Transverse colon (tissue), 4 donors: ENCODE results near the gene AATK. TPM values are rescaled to one million over a fixed set of nuclear protein-coding genes. Genes with fewer than 3 reads are reported as not detected.

Source experiments
- DNase-seq: peaks from one replicate; pipeline ENCODE4 v3.0.0-alpha.2; 2019
- H3K27ac ChIP-seq, 4 donors: fragments of 200-600 bp; sonication (generic); 2 replicates each; pipeline ENCODE4 v1.5.1; 2016 to 2018; ENCODE audit warnings: inconsistent platforms in 4 of 4
- H3K27me3 ChIP-seq: fragments of 200-600 bp; sonication (generic); 2 replicates; pipeline ENCODE4 v1.5.1; 2017; ENCODE audit warnings: inconsistent platforms
- H3K36me3 ChIP-seq, 4 donors: fragments of 200-600 bp; sonication (generic); 2 replicates each; pipeline ENCODE4 v1.5.1; 2017 to 2019; ENCODE audit warnings: inconsistent platforms in 4 of 4
- H3K4me1 ChIP-seq, 4 donors: fragments of 200-600 bp; sonication (generic); 2 replicates each; pipeline ENCODE4 v1.5.1; 2017 to 2020; ENCODE audit warnings: inconsistent platforms in 4 of 4
- H3K4me3 ChIP-seq, 4 donors: fragments of 200-600 bp; sonication (generic); 1 replicate in 1 of 4; 2 replicates in 3 of 4; pipeline versions ENCODE4 v1.5.1 to v1.6.1; 2017 to 2019; ENCODE audit warnings: inconsistent platforms in 4 of 4
- H3K9me3 ChIP-seq, 2 donors: fragments of 200-600 bp; sonication (generic); 2 replicates each; pipeline ENCODE4 v1.5.1; 2017 to 2019; ENCODE audit warnings: inconsistent platforms in 2 of 2
- CTCF ChIP-seq, 5 experiments: fragments of 200-600 bp in 3 of 5; fragments of 450-650 bp in 2 of 5; sonication (generic) in 3 of 5; IDR thresholded peaks; 1 replicate in 2 of 5; 2 replicates in 3 of 5; pipeline ENCODE4 v1.5.1; 2016 to 2017; ENCODE audit warnings: antibody characterized with exemption in 5 of 5, inconsistent platforms in 3 of 5, mild to moderate bottlenecking in 2 of 5, moderate library complexity in 1 of 5
- EP300 ChIP-seq: sonication (generic); formaldehyde crosslinking; IDR thresholded peaks from one replicate; pipeline ENCODE4 v1.6.1; 2017; ENCODE audit warnings: antibody characterized with exemption, low read depth
- POLR2A ChIP-seq: fragments of 450-650 bp; IDR thresholded peaks from one replicate; pipeline ENCODE4 v1.6.1; 2016; ENCODE audit warnings: antibody characterized with exemption, mild to moderate bottlenecking, moderate library complexity
- POLR2AphosphoS5 ChIP-seq, 3 donors: sonication (generic); formaldehyde crosslinking; IDR thresholded peaks; one replicate each; pipeline ENCODE4 v1.6.1; 2016; ENCODE audit warnings: antibody characterized with exemption in 3 of 3
- WGBS, 2 donors: methylation state at CpG; one replicate each; pipeline ENCODE4 v1.1.5; 2018; ENCODE audit warnings: low coverage in 1 of 2; 5-methylcytosine and 5-hydroxymethylcytosine counted together
- in situ Hi-C, 4 donors: fragments of 200-750 bp; cut with MboI; loops; one replicate each; pipeline versions ENCODE4 v1.15.0 to v1.15.1; 2017; ENCODE audit warnings: low sequenced_read_pairs in 3 of 4, low pct_ligation_motif_present in 1 of 4, low pct_unique_long_range_greater_than_20kb in 1 of 4
- intact Hi-C: fragments of 100-400 bp; cut with DNase I; formaldehyde crosslinking; loops from one replicate; pipeline ENCODE4 v1.15.1; 2023; ENCODE audit warnings: low total_unique reads
- total RNA-seq, 4 donors: library from RNA; depleted of rRNA; stranded (reverse); fragments of >200 nt; gene quantifications; one replicate each; pipeline ENCODE4 v1.1.0, GENCODE V29; 2016

Gene AATK
- total RNA-seq, 4 donors from 2014 or later, result 1.7 to 21.3 (median 8.6) TPM

- no peaks in the 10 kb centered on the region for H3K9me3 ChIP-seq
- intact Hi-C loops (no loop called here), in situ Hi-C loops (no loop called here)
- H3K27ac ChIP-seq, result no peak overlapping the region
- 77% methylated on average over 104 of the region's 109 CpGs; no CpG with 5 or more reads in 1 of the 2 donors for WGBS, 2 donors
- peaks cover 0 to 9% (median 4%) of the 10 kb centered on the region in 4 donors for H3K4me1 ChIP-seq
- H3K4me3 ChIP-seq, result no peak overlapping the region
- no peak for TF ChIP-seq CTCF (IDR thresholded peaks at IDR 0.05)
- no peak for TF ChIP-seq POLR2A
- no peak for TF ChIP-seq EP300
- no peak for TF ChIP-seq POLR2AphosphoS5 (IDR thresholded peaks at IDR 0.05)
- H3K36me3 ChIP-seq, result no peaks in the 10 kb centered on the region
- H3K27me3 ChIP-seq, result peaks cover 4% of the 10 kb centered on the region
- no peak for DNase-seq
Measured at GRCh38 chr17:81121841-81122733, 43.9 kb downstream of the AATK start.

- Histone ChIP-seq H3K27me3 (peaks cover 4% of the 10 kb centered on the region), H3K4me3 (no peak overlapping the region), H3K27ac (no peak overlapping the region), H3K9me3 (no peaks in the 10 kb centered on the region), H3K4me1 (peaks cover 0 to 9% (median 4%) of the 10 kb centered on the region in 4 donors), H3K36me3 (no peaks in the 10 kb centered on the region)
- intact Hi-C loops, result no loop called here
- TF ChIP-seq CTCF (IDR thresholded peaks at IDR 0.05), result no peak
- no peak for TF ChIP-seq EP300
- TF ChIP-seq POLR2A, result no peak
- TF ChIP-seq POLR2AphosphoS5 (IDR thresholded peaks at IDR 0.05), result no peak
- DNase-seq, result no peak
- in situ Hi-C loops, result no loop called here
- WGBS, 2 donors, result 67% methylated on average over 32 of the region's 45 CpGs; no CpG with 5 or more reads in 1 of the 2 donors
Measured at GRCh38 chr17:81120695-81121621, 45.1 kb downstream of the AATK start.

- intact Hi-C loops (no loop called here), in situ Hi-C loops (no loop called here)
- Histone ChIP-seq H3K9me3 (no peaks in the 10 kb centered on the region), H3K27me3 (peaks cover 4% of the 10 kb centered on the region), H3K27ac (no peak overlapping the region), H3K36me3 (no peaks in the 10 kb centered on the region), H3K4me1 (peaks cover 0 to 9% (median 4%) of the 10 kb centered on the region in 4 donors), H3K4me3 (no peak overlapping the region)
- TF ChIP-seq CTCF (IDR thresholded peaks at IDR 0.05) (no peak), POLR2AphosphoS5 (IDR thresholded peaks at IDR 0.05) (no peak), POLR2A (no peak), EP300 (no peak)
- 90% methylated on average over 33 of the region's 33 CpGs; no CpG with 5 or more reads in 1 of the 2 donors for WGBS, 2 donors
- no peak for DNase-seq
Measured at GRCh38 chr17:81120149-81120484, 45.9 kb downstream of the AATK start.
